ENCODE measurements around the gene KRT74.
A peak's percentile ranks its signal among the peaks of the same experiment; 100 is the strongest.
"Not testable (repeated sequence)": the region's sequence is repeated elsewhere in the genome, so short reads cannot be mapped to it uniquely, and the experiment has no call there.

KRT74 gene

DNA sequence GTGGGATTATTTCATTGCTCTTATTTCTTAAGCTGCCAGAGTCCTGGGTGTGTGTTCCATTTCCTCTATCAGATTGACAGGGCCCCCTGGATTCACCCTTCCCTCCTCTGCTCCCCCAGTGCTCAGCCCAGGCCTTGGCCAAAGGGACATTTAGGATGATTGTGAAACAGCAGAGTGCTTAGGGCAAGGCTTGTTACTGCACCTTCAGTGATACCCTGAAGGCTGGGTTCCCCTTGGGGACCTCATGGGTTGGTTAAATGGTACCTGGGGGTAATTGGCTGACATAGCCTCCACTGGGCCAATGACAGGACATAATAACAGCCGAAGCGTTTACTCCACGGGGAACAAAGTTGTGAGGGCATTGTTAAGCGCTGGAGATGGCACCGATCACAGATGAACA lies 28.9 kb upstream of the KRT74 start:
- no peak for DNase-seq (ENCODE audit: low read depth in 2 of 2)

- DNase-seq (ENCODE audit: low read depth in 2 of 2): no peak
These were observed 28.0 kb upstream of the KRT74 start for GRCh38 chr12:52601671-52602070.

GRCh38 chr12:52600941-52601481 lies 27.4 kb upstream of the KRT74 start, which contains the start of gene KRT72:
Gene KRT72 (minus strand): TSS chr12:52601463. CDS start chr12:52601452, 11 bp downstream.
- DNase-seq (ENCODE audit: low read depth in 2 of 2): no peak

DNA sequence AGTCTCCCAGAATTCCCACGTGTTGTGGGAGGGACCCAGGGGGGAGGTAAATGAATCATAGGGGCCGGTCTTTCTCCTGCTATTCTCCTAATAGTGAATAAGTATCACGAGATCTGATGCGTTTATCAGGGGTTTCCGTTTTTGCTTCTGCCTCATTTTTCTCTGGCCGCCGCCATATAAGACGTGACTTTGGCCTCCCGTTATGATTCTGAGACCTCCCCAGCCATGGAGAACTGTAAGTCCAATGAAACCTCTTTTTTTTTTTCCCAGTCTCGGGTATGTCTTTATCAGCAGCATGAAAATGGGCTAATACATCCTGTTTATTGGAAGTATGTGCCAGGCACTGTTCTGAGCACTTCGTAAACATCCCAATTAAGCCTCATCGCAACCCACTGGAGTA lies 26.8 kb upstream of the KRT74 start:
- no peak for DNase-seq (ENCODE audit: low read depth in 2 of 2)

GRCh38 chr12:52600071-52600470 lies 26.4 kb upstream of the KRT74 start:
- no peak for DNase-seq (ENCODE audit: low read depth in 2 of 2)

- DNase-seq (ENCODE audit: low read depth in 2 of 2): no peak
These were observed 25.3 kb upstream of the KRT74 start for GRCh38 chr12:52598966-52599365.

- not testable (repeated sequence) for DNase-seq (ENCODE audit: low read depth in 2 of 2)
These were observed 20.6 kb upstream of the KRT74 start for GRCh38 chr12:52594237-52594636.

DNA sequence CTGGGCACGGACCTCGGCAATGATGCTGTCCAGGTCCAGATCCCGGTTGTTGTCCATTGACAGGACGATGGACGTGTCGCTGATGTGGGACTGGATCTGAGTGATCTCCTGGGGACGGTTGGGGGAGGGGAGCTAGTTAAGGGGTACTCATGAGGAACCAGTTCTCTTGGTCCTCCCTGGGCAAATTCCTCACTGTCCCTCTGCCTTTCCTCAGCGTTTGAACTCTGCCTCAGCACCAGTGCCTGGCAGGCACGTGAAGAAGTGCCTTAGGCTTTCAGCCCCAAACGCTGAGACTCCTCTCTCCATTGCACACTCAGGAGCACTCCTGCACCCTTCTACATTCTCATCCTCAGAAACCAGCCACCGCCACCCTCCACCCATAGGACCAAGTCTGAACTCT lies 17.9 kb upstream of the KRT74 start:
- DNase-seq (ENCODE audit: low read depth in 2 of 2): no peak

DNA sequence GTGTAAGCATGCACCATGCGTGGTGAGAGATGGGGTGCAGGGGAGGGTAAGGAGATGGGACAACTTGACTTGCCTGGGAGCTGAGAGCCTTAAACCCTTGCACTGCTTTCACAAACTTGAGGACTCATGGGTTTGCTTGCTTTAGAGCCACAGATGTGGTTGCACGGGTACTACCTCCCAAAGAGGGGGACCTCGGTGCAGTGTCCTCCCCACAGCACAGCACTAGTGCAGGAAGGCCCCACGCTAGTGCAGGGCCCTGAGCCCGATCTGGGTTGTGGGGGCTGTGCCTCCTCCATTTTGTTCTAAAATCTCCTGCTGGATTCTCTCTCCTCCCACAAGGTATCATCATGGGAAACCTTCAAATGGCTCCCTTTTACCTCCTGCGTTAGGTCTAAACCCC lies 16.4 kb upstream of the KRT74 start:
- DNase-seq (ENCODE audit: low read depth in 2 of 2): no peak

DNA sequence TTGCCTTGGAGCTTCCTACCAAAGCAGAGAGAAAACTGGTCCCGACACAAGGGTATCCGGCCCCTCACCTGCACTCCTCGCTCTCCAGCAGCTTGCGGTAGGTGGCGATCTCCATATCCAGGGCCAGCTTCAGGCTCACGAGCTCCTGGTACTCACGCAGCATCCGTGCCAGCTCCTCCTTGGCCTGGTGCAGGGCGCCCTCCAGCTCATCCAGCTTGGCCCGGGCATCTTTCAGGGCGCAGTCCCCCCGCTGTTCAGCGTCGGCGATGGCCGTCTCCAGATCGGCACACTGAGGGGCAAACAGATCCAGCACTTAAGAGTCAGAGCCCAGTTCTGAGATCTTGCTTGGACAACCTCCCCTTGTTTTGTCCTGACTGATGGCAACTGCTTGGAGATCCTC lies 13.9 kb upstream of the KRT74 start:
- no peak for DNase-seq (ENCODE audit: low read depth in 2 of 2)

GRCh38 chr12:52585946-52586345 lies 12.3 kb upstream of the KRT74 start:
- DNase-seq (ENCODE audit: low read depth in 2 of 2): peak; percentile 44 to 48

- DNase-seq (ENCODE audit: low read depth in 2 of 2): no peak
These were observed 11.4 kb upstream of the KRT74 start for GRCh38 chr12:52585066-52585465.

GRCh38 chr12:52584156-52584682 lies 10.6 kb upstream of the KRT74 start:
- no peak for DNase-seq (ENCODE audit: low read depth in 2 of 2)

DNA sequence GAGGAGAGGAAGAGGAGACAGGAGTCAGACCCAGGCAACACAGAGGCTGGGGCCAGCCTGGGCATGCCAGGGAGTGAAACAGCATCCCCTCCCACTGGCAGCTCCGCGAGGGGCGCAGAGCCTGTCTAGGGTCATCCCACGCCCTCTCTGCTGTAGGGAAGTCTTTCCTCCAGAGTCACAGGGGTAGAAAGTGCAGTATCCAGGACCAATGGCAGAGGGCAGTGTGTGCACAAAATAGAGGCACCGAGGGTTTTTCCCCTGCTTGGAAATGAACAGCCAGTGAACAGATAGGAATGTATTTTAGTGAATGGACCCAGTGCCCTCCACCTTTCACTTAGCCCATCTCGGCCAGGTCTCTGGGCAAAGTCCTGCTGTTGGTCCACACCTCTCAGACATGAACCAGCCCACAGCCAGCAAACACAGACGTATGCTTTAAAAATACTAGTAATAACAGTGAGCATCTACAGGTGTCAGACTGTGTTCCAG lies 9.4 kb upstream of the KRT74 start:
- DNase-seq (ENCODE audit: low read depth in 2 of 2): peak; percentile 24 to 42

DNA sequence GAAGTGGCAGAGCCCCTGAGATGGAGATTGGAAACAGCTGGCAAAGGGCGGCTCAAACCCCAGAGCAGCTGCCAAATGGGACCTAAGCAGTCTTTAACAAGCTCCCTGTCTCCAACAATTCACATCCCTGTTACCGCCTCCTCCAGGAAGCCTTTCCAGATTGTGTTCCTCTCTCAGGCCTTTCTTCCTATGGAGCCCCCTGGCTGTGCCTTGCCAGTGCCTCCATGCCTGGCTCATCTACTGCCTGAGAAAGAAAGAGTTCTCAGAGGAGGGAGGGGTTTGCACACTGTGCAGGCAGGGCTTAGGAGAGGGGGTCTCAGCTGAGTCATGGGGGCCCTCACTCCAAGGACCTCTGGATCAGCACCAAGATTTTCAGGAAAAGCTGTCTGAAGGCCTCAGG lies 8.8 kb upstream of the KRT74 start:
- no peak for DNase-seq (ENCODE audit: low read depth in 2 of 2)

GRCh38 chr12:52581481-52581880 lies 7.8 kb upstream of the KRT74 start:
- no peak for DNase-seq (ENCODE audit: low read depth in 2 of 2)

GRCh38 chr12:52581066-52581465 lies 7.4 kb upstream of the KRT74 start:
- DNase-seq (ENCODE audit: low read depth in 2 of 2): no peak

GRCh38 chr12:52580496-52580895 lies 6.9 kb upstream of the KRT74 start:
- DNase-seq (ENCODE audit: low read depth in 2 of 2): no peak

GRCh38 chr12:52579468-52580465 lies 6.1 kb upstream of the KRT74 start:
- DNase-seq (ENCODE audit: low read depth in 2 of 2): no peak

DNA sequence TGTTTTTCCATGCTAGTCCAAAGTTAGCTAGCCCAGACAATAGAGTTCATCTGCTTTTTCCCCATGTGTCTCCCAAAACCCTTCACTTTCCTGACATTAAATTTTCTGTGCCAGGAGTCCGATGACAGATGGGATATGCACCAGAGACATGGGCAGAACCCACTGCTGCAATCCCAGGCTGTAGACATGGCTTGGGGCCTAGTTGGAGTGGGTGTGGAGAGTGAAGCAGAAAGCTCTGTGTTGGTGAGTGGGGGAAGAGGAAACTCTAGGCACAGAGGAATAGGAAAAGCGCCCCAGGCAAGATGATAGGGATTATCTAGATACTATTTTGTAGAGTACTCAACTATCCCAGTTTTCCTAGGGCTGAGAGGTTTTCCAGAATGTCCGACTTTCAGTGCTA lies 4.8 kb upstream of the KRT74 start:
- no peak for DNase-seq (ENCODE audit: low read depth in 2 of 2)

DNA sequence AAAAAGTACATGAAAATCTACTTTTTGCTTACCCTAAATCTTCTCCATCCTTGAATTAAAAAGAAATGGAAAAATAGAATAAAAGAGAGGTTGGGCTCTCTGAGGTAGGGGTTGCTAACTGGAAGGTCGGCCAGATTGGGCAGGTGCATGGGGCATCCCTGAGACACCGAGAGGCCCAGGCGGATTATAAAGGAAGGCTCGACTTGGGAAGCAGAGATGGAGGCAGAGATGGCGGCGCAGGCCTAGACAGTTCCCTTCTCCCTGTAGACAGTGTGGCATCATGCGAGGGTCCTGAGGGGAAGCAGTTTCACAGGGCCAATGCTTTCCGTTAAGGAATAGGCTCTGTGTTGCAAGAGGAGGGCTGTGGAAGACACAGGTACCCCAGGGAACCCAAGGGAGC lies 3.7 kb upstream of the KRT74 start:
- DNase-seq (ENCODE audit: low read depth in 2 of 2): no peak

- DNase-seq (ENCODE audit: low read depth in 2 of 2): no peak
These were observed 2.3 kb upstream of the KRT74 start for GRCh38 chr12:52575948-52576347.

DNA sequence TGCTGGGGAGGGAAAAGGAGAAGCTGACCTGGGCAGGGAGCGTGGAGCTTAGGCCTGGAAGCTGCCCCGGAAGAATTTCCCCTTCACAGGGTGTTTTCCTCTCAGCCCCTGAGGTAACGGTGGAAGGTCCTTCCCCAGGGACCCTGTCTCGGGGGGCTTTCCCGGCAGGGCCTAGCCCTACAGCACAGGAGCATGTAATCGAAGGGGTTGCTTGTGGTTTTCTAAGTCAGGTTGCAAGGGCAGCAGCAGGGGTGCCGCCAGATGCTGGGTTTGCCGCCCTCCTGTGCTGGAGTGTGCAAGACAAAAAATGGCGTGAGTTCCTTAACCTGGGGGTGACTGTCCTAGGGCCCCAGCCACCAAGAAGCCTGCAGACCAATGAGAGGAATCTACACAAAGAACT lies 1.6 kb upstream of the KRT74 start:
- no peak for DNase-seq (ENCODE audit: low read depth in 2 of 2)

All from stimulated activated CD8-positive, alpha-beta memory T cell treated with anti-CD3 and anti-CD28 coated beads, Interleukin-2, amount 100 ng/mL, for 1 hour (primary cell).